GM19468 (cell line): ENCODE measurements around the gene SESN3.
"Not testable (repeated sequence)": the region's sequence is repeated elsewhere in the genome, so short reads cannot be mapped to it uniquely, and the experiment has no call there.

Experiments used
- ATAC-seq: cut with Tn5 transposase; IDR thresholded peaks from one replicate; pipeline ENCODE4 v1.9.1; 2021; ENCODE audit warnings: mild to moderate bottlenecking, moderate library complexity, moderate number of reproducible peaks; ENCODE audit not compliant: unreplicated experiment; ENCODE audit errors: extremely low read depth

The SESN3 gene

DNA sequence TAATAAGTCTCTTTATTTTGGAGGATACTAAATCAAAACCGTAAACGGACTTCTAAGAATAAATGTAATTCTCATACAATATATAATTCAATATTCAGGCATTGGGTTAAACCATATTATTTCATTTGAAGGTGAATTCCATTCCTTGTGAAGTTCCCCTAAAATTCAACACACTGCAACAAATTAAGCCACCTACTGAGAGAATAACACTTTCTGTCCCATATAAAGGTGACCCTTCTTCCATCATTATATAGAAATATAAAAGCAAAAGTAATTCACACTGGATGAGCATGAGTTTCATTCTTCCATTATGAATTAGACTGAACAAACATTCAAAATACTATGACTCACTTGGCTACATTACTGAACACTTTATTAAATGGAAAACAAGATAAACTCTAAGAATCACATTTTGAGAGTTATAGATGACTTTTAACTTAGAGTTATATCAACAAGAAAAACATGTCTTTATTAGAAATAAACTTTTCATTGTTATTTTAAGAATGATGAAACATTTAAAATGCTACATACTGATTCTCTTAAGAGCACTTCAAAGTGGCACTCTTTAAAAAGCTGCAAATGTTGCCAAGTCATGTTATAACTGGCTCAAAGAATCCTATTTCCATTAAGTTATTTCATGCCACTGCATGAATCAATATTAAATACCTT, 2.8 kb downstream of the SESN3 start:
- ATAC-seq = no peak

DNA sequence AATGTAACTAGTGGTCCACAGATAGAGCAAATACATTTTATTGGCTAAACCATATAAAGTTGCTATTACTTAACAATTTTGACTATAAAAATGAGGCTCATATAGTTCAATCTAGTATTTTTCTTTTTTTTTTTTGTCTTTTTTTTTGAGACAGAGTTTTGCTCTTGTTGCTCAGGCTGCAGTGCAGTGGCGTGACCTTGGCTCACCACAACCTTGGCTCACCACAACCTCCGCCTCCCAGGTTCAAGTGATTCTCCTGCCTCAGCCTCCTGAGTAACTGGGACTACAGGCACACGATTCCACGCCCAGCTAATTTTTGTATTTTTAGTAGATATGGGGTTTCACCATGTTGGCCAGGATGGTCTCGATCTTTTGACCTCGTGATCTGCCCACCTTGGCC, 3.9 kb downstream of the SESN3 start:
- not testable (repeated sequence) for ATAC-seq

DNA sequence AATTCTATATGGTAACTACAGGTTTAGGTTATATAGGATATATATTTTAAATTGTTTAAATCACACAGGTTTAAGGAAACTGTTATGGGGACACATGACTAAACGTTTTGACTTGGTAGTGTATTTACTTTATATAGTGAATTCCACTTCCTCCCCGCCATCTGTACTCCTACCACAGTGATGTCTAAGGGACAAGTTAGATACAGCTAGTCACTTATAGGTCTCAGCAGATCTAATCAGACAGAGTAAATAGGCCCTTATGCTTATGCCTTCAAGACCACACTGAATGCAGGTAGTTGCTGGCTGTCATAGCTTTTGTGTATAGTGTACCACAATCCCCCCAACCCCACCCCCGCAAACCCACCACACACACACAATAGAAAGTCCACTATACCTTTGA, 8.2 kb downstream of the SESN3 start:
- ATAC-seq = no peak

DNA sequence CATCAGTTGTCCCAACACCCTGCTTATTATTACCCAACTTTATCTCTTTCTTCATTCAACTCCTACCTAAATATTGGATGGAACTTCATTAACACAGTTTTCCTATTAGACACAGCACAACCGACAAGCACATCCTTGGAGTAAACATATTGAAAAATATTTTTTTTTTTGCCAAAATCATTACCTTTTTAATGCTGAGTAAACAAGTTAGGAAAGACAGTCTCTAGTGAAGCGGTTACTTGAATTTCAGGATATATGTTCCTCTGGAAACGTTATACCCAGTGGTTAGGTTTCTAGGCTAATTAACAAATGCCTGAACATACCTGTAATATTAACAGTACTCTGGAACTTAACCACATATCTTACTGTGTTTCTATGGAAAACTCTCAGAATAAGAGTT, 11.4 kb downstream of the SESN3 start:
- no peak for ATAC-seq

DNA sequence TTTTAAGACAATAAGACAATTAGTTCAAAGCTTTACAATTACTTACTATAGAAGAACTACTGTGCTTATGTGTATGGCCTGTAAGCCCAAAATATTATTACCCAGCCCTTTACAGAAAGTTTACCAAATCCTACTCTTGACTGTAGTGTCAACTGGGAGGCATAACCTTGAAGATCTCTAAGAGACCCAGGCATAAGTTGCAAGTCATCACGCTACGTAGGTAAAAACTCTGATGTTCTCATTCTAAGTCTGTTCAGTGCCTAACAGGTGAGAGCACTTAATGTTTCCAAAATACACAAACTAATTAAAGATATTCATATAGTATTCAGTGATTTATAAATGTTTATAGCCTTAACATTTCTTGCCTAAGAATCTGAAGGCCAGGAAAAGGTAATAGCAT, 12.9 kb downstream of the SESN3 start:
- ATAC-seq = no peak

DNA sequence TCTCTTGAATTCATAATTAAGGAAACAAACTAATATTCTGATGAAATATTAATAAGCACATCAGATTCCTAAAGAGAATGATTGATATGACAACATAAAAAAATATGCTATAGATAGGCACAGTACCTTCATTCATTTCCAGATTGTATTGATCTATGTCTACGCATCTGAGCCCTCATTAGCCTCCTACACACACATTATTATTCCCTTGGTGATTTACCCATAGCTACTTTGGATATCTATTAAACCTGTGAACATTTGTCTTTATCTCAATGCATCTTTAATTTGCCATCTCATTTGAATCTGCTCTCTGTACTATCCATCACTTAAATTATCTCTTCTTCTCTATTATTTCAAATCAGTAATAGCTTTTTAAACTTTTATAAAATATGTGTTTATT, 18.4 kb downstream of the SESN3 start:
- ATAC-seq = no peak

DNA sequence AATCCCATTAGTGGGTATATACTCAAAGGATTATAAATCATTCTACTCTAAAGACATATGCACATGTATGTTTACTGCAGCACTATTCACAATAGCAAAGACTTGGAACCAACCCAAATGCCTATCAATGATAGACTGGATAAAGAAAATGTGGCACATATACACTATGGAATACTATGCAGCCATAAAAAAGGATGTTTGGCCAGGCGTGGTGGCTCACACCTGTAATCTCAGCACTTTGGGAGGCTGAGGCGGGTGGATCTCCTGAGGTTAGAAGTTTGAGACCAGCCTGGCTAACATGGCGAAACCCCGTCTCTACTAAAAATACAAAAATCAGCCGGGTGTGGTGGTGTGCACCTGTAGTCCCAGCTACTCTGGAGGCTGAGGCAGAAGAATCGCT, 21.5 kb downstream of the SESN3 start:
- ATAC-seq = not testable (repeated sequence)

DNA sequence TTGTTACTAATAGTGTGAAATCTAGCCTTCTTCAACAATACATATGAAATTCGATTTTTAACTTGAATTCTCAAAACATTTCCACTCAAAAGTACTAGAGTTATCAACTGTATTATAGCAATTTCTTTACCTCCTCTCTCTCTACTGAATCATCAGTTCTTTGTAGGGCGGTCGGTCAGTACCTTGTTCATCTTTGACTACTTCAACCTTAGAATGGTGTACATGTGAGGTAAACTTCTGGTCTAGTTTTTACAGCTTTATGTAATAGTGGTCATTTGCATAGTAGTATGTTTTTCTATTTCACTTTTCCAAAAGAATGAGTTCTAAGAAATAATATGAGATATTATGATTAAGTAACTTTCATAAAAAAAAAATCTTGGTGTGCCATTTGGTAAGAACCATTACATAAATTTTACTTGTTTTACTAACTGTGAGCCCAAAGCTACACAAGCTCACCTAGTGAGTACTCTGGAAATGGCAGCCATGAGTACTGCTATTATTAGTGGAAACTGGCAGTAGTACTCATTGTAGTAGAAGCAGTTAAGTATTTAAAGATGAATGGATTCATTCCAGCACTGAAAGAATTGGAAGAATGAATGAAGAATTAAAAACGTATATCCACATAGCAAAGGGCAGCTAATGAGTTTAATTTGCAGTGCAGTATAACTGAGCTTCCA, 30.1 kb downstream of the SESN3 start:
- no peak for ATAC-seq

DNA sequence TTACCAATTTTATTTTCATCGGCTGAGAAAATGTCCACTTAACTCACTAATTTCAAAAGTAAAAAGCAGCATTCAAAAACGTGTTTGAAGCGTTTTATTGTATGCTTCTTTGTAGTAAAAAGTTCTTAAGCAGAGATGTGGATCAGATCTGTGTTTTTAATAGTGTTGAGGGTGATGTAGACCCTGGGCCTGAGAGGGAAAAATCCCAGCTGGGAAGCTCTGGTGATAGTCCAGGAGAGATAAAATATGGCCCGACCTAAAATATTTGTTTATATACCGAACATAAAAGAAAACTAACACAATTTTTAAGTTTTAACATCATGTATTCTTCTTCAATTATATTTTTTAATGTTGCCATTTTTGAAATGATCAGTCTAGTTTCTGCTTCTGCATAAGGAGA, 35.2 kb downstream of the SESN3 start:
- ATAC-seq = no peak

DNA sequence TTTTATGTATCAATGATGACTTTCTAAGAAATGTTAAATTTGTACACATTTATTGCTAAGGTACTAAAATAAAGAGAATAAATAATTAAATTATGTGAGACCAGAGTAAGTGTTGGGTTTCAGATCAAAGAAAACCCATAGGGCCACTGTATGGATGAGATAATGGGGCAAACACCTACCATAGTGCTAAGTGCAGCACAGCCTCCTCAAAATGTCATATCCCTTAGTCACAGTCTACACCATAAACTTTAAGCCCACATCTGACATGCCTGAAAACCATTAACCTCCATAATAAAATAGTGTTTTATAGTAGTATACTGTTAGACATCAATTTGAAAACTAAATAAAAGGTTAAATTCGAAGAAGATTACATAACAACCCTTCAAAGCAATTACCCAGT, 37.5 kb downstream of the SESN3 start:
- no peak for ATAC-seq

DNA sequence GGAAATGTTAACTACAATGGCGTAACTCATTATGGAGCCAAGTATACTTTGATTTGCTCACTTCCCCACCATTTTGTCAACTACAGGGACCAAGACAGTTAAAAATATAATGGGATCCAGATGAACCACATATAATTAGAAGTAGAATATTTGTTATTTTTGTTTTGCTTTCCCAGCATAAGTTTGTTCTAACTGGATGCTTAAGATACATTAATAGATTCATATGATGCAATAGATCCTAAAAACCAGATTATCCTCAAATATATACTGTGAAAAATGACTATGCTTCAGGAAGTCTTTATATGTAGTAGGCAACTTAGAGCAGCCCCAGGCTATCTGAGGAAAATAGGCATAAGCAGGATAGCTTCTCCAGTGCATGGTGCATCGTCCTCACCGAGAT, 38.3 kb downstream of the SESN3 start:
- no peak for ATAC-seq

DNA sequence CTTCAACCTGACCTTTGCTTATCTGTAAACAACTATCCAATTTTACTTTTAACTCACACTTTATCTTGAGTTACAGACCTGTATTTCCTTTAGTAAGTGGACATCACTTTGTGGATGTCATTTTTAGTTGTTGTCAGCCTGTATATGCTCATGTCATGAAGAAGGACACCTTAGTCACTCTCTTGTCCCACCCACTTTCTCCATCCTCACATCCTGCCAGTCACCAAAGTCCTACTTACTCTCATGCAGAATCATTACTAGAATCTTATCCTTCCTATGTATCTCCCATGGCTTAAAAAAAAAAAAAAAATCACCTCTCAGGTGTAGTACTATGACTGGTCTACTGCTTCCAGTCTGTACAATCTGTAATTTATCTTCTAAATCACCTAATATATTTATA, 43.3 kb downstream of the SESN3 start:
- ATAC-seq = no peak

DNA sequence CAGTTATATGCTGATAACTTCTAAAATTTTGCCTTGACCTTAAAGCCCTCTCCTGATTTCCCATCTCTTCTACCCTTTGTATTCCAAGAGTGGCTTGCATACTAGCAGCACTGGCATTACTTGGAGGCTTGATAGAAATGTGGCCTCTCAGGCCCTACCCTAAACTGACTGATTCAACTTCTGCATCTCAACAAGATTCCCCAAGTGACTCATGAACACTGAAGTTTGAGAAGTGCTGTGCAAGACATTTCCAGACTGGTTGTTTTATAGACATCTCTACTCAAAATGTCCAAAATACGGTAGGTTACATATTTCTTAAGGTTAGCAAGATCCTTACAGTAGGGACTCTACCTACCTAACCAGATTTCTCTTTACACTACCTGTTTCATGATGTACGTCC, 48.6 kb downstream of the SESN3 start:
- no peak for ATAC-seq

DNA sequence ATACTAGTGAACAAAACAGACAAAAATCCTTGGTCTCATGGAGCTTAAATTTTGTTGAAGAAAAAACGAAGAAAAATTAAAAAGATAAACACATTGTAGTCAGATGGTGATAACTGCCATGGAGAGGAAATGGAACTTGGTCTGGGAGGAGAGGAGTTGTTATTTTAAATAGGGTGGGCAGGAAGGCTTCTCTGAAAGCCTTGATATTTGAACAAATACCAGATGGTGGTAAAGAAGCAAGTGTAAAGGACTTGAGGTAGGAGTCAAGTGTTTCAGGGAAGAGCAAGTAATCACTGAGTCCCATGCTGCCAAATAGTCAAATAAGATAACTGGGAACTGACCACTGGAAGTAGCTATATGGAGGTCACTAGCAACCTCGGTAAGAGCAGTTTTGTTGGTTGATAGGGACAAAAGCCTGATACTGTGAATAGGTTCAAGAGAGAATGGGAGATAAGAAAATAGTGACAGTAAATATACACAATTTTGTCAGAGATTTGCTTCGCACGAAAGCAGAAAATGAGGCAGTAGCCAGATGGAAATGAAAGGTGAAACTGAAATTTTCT, 55.1 kb downstream of the SESN3 start:
- ATAC-seq = no peak

DNA sequence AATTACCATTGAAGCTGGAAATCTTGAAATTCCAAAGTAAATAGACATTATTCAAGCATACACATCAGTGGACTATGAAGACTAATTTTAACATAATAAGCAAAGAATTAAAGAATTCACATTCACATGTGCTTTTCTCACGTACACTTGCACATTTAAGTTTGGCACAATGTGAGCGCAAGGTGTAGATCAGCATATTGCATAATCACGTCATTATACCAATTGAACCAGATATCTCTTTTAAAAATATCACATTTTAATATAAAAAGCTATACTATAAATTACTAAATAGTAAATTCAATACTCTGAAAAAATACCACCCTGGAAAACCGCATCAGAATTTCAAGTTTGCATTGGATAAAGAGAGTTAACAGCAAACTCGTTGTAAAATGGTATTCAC, 60.7 kb downstream of the SESN3 start:
- ATAC-seq = no peak

DNA sequence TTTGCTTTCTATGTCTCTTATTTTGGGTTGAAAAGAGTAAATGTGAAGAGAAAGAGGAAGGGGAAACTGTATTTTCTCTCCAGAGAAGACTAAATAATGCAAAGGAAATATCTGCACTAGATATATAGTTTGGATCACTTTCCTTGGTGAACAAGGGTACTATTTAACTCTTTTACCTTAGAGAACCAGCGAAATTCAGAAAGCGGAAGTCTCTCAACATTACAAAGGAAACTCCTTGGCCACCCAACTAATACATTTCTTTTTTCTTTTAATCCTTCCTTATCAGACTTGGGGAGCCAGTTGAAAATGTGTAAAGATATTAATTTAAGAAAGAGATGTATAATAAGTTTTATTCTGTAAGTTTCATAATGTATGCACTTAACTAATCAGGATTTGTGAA, 64.2 kb downstream of the SESN3 start:
- ATAC-seq = no peak

DNA sequence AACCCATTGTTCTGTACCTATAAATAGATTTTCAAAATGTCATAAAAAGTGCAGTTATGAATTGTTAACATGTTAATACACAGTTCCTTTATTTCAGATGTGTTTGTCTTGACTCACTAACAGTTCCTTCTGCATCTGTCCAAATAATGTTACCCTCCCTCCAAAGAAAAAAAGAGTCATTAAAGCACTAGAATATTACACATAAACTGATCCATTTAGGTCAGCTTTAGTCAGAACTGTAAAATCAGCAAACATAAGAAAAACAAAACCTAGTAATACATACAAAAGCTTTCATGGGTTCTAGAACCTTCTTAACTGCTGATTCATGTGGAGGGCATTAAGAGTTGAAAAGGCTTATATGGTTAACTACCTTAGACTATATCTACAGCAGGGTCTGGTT, 65.4 kb downstream of the SESN3 start:
- ATAC-seq = no peak

DNA sequence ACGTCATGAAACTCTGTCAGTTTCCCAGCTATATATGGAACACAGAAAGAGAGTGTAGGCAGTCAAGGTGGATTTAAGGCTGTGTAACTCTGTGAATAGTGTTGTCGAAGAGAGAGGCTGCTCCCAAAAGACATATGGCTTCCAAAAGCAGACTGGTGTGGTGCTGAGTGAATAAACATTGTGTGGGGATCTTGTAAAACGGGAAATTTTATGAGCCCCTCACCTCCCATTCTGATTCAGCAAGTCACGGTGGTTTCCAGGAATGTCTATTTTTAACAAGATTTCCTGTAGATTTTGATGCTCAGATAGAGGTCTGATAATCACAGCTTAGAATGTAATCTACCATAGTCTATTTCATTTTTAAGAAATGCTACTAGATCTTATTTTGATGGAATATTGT, 67.9 kb downstream of the SESN3 start:
- no peak for ATAC-seq

DNA sequence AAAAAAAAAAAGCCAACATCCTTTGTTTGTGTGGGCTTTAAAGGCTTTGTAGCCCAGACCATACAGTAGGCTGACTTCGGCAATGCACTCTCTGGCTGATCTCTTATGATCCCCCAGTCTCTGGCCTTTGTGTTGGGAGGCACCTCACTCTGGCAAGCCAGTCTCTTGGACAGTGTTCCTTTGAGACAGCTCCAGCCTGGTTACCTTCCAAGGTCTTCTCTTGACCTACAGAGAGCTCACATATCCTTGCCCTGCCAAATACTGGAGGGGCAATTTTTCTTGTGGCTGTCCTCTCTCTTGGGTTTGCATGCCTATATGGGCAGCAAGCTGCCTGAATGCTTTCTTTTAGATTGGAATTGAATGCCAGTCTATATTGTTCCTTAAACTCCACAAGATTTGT, 69.8 kb downstream of the SESN3 start:
- no peak for ATAC-seq

DNA sequence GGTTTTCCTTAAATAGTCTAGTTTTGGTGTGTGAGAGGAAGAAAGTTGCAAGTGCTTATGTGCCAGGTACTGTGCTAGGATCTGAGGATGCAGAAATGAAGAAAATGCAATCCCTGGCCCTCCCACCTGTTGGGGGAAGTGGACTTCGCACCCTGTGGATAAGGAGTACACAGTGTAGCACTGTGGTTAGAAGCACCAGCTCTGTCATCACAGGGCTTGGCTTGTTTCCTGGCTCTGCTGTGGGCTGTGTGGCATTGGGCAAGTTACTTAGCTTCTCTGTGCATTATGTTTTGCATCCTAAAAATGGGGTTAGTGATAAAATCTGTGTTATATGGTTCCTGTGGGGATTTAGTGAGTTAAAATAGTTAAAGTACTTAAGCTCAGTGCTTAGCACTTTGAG, 73.2 kb downstream of the SESN3 start:
- ATAC-seq = no peak

DNA sequence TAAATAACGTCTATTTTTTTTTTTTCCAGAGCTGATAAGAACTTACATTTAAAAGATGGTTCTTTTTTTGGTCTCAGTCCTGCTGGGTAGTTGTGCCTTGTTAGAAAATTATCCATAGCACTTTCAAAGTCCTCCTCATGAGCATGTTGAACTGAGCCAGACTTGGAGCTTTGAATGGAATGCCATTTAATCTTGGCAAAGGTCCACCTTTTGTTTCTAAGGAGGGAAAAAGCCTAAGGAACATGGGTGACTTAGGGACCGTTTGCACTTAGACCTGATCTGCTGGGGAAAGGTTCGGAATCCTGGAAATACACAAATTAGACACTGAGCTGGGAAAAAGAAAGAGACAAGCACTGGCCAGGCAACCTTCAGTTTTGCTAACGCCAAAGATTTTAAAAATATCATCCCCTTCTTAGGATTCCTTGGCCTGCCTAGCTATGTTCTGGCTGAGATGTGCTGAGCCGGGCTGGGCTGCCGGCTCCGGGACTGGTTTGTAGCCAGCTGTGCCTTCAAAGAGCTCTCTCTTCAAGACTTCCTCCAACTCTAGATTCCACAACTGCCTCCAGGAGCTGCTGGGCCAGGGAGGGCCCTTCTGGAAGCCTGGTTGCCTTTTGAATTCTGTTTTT, 74.0 kb downstream of the SESN3 start:
- no peak for ATAC-seq
